Measurements from ENCODE around the gene DBF4B.

Gene DBF4B

DNA sequence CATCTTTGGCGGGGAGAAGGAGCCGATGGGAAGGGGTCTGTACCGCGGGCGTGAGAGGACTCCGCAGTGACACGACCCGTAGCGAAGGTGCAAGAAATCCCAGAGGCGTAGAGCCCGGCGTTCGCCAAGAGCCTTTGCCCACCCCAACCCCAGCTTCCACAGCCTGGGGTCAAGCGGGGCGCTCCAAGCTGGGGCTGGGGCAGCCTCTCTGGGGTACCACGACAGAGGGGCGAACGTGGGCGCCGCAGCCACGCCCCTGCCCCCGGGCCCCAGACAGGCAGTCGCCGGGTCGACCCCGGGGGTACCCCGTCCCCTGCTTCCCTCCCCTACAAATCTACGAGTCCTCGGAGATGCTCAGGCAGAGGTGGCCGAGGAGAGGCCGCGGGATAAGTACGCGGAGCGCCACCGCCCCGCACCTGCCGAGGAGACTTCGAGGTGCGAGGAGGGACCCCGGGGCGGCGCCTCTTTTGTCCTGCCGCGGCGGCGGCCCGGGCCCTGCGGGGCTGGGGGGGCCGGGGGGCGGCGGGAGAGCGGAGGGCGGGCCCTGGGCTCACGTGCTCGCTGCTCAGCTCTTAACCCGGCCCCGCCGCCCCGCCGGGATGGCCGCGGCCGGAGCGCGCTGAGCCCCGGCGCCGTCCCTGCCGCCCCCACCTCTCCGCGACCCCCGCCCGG, 50.1 kb downstream of the DBF4B start, which contains the start of gene ADAM11:
TSS of gene ADAM11 (plus strand) at position 575 of the 672 bp plus-strand sequence. CDS start 212 bp downstream, outside the sequence.
- in situ Hi-C loops (cut with HindIII; ENCODE audit: low sequenced_read_pairs), result no loop called here

DNA sequence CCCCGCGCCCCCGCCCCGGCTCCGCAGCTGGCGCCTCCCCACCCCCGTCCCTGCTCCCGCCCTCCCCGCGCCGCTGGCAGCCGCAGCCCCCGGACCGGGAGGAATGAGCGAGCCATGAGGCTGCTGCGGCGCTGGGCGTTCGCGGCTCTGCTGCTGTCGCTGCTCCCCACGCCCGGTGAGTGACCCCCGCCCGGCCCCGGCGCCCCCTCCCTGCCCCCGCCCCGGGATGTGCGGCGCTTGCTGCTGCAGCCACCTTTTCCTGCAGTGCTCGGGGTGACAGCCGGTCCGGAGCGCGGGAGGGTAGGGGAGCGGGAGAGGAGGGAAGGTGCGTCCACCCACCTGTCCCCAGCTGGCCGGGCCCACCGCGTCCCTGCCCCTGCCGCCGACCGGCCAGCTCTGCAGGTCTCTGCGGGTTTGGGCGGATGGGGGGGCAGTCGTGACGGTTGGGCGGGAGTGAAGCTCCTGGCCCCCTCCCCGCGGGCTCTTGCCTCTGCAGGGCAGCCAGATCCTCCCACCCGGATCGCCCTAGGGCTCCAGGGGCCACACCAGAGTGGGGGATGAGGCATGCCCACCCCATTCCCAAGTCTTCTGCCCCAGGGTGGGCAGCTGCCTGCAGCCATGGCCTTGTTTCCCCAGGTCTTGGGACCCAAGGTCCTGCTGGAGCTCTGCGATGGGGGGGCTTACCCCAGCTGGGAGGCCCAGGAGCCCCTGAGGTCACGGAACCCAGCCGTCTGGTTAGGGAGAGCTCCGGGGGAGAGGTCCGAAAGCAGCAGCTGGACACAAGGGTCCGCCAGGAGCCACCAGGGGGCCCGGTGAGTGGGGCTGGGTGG, 50.8 kb downstream of the DBF4B start:
- in situ Hi-C loops (cut with HindIII; ENCODE audit: low sequenced_read_pairs), result no loop called here

DNA sequence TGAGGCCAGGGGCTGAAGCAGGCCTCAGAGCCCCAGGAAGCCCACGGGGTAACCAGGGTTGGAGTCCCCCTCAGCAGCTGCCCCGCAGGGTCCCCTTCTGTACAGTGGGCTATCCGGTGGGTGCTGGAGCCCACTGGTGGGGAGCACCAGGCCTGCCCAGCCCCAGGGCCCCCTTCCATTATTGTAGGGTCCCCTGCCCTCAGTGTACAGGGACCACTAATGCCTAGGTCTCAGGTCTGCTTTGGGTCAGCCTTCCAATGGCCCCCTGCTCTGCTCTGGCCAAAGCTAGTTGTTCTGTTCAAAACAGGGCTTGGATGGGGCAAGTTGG, 51.4 kb downstream of the DBF4B start:
- in situ Hi-C loops (cut with HindIII; ENCODE audit: low sequenced_read_pairs), result no loop called here

DNA sequence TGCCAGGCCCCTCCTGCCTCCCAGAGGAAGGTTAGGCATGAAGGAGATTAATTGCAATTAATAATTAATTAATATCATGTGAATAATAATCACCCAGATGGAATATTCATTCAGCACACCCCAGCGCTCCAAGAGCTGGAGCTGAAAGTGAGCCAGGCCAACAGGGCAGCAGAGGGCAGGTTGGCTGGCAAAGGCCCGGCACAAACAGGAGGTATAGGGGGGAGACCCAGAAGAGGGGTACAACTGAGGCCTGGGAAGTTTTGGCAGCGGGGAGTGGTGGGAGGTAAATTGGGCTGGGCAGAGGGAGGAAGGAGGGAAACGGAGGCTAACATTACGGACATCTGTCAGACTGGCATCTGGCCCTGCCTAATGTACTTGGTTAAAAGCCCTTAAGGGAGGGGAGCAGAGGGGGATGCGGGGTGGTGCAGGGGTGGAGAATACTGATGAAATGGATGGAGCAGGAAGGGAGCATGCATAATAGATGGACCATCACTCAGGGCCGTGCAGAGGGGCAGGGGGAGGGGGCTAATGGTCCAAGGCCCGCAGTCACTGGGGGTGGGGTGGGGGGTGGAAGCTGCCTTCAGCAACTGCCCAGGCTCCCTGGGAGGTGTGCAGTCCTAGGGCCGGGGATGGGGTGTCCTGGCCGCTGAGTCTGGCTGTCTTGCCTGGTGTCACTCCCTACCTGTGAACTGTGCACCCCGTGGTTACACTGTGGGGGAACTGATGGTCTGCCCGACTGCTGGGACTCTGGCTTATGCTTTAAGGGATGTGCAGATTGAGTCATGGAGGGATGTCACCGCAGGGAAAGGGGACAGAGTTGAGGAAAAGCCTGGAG, 52.2 kb downstream of the DBF4B start:
- in situ Hi-C loops (cut with HindIII; ENCODE audit: low sequenced_read_pairs), result no loop called here

DNA sequence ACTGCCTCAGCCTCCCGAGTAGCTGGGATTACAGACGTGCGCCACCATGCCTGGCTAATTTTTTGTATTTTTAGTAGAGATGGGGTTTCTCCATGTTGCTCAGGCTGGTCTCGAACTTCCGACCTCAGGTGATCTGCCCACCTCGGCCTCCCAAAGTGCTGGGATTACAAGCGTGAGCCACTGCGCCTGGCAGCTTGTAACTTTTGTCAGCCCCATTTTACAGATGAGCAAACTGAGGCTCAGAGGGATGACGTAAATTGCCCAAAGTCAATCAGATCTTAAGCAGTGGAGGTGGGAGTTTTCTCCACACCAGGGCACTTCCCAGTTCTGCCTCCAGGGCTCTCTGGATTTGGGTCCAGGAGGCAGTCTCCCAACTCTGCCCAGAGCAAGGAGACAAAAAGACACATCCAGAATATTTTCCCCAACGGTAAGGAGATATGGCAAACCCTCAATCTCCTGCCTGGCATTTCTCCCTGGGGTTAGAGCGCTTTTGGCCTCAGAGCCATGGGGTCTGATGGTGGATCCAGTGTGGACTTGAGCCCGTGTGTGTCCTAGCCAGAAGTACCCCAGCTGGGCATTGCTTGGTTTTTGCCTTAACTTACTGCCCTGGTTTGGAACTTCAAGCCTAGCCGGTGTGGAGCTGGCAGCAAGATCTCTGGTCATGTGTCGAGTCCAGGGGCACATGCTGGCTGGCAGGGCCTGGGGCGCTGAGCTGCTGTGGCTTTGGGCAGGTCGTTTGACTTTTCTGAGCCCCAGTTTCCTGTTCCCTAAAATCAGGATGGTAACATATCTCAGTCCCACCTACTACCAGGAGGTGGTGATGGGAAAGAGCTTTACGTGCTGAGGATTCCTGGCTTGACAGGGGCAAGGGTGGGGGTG, 53.7 kb downstream of the DBF4B start:
- in situ Hi-C loops (cut with HindIII; ENCODE audit: low sequenced_read_pairs), result no loop called here

DNA sequence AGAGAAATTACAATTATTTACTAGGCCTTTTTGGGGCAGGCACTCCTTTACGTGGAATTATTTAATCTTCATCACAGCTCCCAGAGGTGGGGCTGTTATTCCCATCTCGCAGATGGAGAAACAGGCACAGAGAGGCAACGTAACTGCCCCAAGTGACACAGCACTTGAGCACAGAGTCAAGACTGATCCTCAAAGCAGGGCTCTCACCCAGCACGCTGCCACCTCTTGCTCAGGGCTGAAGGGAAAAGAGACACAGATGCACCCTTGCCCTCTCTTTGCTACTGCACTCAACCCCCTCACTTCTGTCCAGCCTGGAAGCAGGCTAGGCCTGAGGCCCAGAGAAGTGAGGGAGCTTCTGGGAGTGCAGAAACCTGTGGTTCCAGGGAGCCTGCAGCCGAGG, 54.7 kb downstream of the DBF4B start:
- in situ Hi-C loops (cut with HindIII; ENCODE audit: low sequenced_read_pairs), result no loop called here

DNA sequence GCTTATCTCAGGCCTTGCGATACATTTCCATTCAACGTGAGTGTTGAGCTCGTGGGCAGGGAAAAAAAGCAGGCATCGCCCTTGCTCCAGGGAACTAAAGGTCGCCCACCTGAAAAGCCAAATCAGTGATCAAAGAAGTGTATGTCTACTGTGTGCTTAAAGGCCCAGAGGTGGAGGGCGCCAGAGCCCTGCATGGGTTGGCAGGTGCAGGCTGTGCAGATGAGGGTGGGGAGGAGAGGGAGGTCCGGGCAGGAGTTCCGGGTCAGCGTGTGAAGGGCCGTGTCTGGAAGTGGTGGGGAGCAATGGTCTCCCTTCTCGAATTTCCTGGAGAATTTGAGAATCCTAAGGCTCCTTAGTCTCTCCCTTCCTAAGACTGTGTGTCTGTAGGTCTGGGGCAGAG, 57.5 kb downstream of the DBF4B start:
- in situ Hi-C loops (cut with HindIII; ENCODE audit: low sequenced_read_pairs), result no loop called here

DNA sequence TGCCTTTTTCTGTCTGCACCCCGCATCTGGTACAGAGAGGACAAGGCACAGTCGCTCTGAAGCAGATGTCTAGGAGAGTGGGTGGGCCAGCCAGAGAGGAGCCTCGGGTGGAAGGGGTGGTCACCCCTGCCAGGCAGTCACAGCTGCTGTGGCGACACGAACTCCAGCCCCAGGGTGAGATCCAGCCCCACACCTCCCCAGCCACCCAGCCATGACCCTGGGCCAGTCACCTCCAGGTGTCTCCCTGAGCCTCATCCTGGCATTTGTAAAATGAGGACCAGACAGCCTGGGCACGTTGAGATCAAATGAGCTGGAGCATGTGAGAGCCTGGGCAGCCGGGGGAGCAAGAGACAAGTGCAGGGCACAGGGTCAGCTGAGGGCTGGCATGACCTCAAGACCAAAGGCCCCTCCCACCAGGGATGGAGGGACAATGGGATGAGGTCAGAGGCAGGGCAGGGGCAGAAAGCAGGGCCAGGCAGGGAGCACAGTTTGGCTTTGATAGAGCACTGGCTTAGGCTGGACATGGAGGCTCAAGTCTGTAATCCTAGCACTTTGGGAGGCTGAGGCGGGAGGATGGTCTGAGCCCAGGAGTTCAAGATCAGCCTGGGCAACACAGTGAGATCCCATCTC, 58.1 kb downstream of the DBF4B start:
- in situ Hi-C loops (cut with HindIII; ENCODE audit: low sequenced_read_pairs), result no loop called here

DNA sequence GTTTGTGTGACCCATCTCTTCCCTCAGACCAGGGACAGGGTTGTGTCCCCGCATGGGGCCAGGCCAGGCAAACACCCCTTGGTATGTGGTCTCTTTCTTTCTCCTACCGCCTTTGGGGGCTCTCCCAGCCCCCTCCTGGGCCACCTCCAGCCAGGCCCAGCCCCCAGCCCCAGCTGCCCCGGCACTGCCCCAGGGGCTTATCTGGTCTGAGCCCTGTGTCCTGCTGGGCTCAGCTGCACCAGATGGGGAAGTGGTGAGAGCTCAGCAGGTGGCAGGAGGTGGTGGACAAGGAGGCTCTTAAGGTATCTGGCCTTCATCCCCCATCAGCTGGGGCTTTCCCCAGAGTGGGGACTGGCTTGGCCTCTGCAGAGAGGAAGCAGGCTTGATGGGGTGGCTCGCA, 59.0 kb downstream of the DBF4B start:
- in situ Hi-C loops (cut with HindIII; ENCODE audit: low sequenced_read_pairs), result no loop called here

DNA sequence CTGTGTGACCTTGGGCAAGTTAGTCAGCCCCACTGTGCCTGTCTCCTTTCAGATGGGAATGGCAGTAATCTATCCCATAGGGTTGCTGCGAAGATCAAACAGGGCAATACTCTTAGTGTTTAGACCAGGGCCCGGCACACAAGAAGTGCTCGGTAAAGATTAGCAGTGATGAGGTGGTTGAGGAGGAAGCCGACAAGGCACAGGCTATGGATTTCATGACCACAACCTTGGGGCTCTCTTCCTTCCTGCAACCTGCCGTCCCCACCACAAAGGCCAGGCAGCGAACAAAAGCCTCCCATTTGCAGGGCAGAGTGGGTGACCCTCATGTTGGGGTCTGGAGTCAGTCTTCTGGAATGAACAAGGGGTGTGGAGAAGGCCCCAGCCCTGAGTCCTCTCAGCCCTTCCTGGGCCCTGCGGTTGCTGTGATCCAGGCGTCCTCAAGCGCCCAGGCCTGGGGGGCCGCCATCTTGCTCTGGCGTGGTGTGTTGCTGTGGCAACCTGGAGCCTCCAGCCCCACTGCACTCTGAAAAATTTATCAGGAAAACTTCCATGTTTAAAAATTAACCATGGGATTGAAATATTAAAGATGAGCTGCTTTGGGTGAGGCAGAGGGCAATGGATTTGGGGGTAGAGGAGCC, 60.2 kb downstream of the DBF4B start:
- in situ Hi-C loops (cut with HindIII; ENCODE audit: low sequenced_read_pairs), result no loop called here

DNA sequence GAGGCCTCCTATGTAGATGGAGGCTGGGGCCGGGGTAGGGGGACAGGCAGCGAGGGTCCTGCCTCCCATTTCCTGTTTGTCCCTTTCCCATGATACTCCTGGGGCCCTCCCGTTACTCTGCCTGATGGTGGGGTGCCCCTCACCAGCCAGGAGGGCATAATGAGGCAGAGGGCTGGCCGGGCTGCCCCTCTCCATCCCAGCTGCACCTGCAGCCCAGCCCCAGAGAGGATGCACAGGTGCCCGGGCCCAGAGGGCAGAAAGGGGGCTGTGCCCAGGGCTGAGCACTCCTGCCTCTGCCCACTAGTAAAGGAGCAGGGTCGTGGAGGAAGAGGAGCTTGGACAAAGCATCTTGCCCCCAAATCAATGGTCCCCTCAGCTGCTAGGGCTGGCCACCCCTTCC, 60.8 kb downstream of the DBF4B start:
- in situ Hi-C loops (cut with HindIII; ENCODE audit: low sequenced_read_pairs), result no loop called here

DNA sequence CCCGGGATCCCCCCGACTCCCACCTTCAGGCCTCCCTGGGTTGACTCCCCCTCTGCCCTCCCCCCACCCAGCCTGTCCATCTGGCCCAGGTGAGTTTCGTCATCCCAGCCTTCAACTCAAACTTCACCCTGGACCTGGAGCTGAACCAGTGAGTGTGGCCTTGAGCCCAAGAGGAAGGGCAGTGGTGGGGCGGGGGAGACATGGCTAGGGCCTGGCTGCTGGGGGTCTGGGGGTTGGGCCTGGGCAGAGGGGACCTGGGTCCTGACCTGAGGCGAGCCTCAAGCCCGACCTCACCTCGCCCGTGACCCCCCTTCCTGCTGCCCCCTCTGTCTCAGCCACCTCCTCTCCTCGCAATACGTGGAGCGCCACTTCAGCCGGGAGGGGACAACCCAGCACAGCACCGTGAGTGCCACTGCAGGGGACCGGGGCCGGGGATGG, 61.2 kb downstream of the DBF4B start:
- in situ Hi-C loops (cut with HindIII; ENCODE audit: low sequenced_read_pairs), result no loop called here

DNA sequence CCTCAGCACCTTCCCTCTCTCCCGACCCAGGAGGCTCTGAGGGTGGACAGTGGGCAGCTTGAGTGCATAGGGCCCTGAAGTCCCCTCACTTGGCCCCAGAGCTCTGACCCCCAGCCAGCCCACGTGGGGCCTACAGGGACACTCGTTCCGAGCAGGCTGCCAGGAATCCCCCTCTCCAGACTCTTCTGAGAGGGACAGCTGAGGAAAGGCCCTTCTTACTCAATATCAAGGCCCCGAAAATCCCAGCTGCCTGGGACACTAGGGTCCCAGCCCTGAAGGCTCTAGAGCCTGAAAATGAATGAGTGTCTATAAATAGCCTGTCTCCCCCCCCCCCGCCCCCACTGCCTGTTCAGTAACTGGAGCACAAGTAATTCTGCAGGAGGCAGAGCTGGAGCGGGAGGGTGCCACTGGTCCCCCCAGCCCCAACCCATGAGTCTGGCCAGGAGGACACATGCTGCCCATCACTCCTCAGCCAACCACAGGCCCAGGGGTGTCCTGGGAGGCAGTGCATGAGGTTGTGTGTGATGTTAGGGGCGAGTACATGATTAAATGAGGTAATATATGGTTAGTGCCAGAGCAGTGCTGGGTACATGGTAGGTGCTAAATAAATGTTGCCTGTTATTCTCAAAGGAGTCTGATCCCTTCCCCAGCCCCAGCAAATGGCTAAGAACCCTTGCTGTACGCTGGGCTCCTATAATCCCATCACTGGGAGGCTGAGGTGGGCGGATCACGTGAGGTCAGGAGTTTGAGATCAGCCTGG, 61.9 kb downstream of the DBF4B start:
- in situ Hi-C loops (cut with HindIII; ENCODE audit: low sequenced_read_pairs), result no loop called here

DNA sequence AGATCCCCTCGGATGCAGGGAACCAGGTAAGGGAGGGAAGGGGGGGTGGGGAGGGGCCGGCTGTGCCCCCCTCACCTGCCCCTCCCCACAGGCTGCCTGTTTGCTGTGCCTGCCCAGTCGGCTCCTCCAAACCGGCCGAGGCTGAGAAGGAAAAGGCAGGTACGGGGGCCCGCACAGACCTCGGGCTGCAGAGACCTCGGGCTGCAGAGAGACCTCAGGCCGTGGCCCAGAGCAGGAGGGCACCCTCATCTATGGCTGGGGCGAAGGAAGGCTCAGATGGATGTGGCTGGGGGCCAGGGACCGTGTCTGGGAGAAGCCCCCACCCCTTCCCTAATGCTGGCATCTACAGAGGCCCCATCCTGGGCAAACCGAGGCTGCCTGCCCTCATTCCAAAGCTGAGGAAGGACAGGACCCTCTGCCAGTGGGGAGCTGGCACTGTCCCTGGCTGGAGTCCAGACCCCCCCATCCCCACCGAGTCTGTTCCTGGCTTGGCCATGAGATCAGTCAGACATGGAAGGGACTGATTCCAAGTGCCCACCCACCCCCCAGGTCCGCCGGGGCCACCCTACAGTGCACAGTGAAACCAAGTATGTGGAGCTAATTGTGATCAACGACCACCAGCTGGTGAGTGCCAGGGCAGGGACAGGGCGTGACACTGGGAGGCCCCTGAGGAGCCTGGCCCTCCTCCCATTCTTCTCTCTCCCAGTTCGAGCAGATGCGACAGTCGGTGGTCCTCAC, 64.0 kb downstream of the DBF4B start:
- in situ Hi-C loops (cut with HindIII; ENCODE audit: low sequenced_read_pairs), result no loop called here

DNA sequence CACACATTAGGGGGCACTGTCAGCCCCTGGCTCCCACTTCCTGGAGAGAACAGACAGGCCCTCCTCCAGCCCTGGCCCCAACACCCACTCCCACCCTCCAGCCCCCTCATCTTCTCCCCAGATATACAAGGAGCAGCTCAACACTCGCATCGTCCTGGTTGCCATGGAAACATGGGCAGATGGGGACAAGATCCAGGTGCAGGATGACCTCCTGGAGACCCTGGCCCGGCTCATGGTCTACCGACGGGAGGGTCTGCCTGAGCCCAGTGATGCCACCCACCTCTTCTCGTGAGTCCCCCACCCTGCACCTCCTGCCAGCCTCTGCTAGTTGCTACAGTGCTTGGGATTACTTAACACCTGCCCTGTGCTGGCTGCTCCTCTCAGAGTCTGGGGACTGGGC, 64.7 kb downstream of the DBF4B start:
- in situ Hi-C loops (cut with HindIII; ENCODE audit: low sequenced_read_pairs), result no loop called here

DNA sequence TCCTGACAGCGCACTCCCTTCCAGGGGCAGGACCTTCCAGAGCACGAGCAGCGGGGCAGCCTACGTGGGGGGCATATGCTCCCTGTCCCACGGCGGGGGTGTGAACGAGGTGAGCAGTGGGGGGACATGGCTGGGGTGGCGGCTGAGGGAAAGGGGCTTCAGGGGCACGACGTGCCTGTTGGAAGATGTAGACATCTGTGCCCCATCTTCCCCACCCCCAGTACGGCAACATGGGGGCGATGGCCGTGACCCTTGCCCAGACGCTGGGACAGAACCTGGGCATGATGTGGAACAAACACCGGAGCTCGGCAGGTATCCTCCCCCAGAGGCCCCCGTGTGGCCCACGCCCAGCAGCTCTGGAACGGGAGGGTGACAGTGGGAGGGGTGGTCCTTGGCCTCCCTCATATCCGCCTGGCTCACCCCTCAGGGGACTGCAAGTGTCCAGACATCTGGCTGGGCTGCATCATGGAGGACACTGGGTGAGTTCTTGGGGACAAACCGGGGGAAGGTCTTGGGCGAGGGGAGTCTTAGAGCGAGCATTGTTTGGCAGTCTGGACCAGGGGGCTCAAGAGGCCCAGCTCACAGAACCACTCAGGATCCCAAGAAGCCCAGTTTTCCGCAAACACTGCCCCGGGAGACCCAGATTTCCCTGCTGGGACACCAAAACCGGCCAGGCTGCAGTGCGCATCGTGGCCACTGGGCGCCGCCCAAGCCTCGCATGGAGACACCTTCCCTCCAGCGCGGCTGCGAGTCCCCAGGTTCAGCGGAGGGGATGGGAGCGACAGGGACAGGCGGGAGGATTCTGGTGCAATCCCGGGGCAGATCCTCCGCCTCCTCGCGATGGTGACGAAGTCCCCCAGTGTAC, 66.0 kb downstream of the DBF4B start:
- in situ Hi-C loops (cut with HindIII; ENCODE audit: low sequenced_read_pairs), result no loop called here

DNA sequence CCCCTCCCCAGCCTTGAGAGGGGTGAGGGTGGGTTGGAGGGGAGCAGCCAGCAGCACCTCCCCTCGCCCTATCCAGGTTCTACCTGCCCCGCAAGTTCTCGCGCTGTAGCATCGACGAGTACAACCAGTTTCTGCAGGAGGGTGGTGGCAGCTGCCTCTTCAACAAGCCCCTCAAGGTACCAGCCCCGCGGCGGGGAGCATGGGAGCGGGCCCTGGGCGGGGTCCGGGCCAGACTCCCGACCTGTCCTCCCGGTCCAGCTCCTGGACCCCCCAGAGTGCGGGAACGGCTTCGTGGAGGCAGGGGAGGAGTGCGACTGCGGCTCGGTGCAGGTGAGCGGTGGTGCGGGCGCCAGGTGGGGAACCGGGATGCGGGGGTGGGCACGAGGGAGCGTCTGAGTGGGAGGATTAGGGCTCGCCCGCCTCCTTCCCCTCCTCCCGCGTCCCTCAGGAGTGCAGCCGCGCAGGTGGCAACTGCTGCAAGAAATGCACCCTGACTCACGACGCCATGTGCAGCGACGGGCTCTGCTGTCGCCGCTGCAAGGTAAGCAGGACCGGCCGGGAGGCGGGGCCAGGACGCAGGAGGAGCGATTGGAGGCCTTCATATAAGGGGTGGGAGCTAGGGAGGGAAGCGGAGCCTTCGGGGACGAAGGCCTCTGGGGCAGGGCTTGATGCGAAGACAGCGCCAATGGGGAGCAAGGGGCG, 66.8 kb downstream of the DBF4B start:
- in situ Hi-C loops (cut with HindIII; ENCODE audit: low sequenced_read_pairs), result no loop called here
